ENCODE measurements around the gene SLC15A2. TPM values are rescaled to one million over a fixed set of nuclear protein-coding genes. Genes with fewer than 3 reads are reported as not detected.
A peak's percentile ranks its signal among the peaks of the same experiment; 100 is the strongest.

SLC15A2 gene
- polyA plus RNA-seq, 1 donor, result 3.2 TPM

DNA sequence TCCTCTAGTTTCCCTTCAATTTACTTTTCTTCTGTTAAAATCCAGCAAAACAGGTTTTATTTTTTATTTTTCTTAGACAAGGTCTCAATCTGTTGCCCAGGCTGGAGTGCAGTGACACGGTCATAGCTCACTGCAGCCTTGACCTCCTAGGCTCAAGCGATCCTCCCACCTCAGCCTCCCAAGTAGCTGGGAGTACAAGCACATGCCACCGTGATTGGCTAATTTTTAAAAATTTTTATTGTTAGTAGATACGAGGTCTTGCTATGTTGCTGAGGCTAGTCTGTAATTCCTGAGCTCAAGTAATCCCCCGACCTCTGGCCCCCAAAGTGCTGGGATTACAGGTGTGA, 86.2 kb downstream of the SLC15A2 start:
- Histone ChIP-seq H3K4me3 (ENCODE audit: low read length) (no peak overlapping the region), H3K36me3 (ENCODE audit: control insufficient read depth, insufficient read depth, low read length) (no peaks in the 10 kb centered on the region), H3K9me3 (ENCODE audit: control insufficient read depth, low read depth, low read length) (peaks cover 8% of the 10 kb centered on the region), H3K4me1 (ENCODE audit: control insufficient read depth, insufficient read depth, low read length) (peaks cover 4% of the 10 kb centered on the region), H3K27me3 (ENCODE audit: control insufficient read depth, insufficient read depth, low read length) (no peaks in the 10 kb centered on the region), H3K27ac (ENCODE audit: low read length) (peak overlapping the region; percentile 56)
- WGBS (ENCODE audit: insufficient coverage, low lambda C conversion rate), result no CpG with 5 or more reads among the region's 5 CpGs
- no peak for DNase-seq

DNA sequence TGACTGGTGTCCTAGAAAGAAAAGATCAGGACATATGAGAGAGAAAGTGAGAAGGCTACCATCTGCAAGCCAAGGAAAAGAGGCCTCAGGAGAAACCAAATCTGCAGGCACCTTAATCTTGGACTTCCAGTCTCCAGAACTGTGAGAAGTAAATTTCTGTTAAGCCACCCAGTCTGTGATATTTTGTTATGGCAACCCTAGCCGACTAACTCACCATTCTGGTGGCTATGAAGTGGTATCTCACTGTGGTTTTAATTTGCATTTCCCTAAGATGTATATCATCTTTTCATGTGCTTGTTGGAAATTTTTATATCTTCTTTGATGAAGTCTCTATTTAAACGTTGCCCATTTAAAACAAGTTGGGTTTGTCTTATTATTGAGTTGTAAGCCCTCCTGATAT, 87.3 kb downstream of the SLC15A2 start:
- DNase-seq, result no peak
- Histone ChIP-seq H3K9me3 (ENCODE audit: control insufficient read depth, low read depth, low read length) (peaks cover 8% of the 10 kb centered on the region), H3K4me3 (ENCODE audit: low read length) (no peak overlapping the region), H3K27ac (ENCODE audit: low read length) (no peak overlapping the region), H3K36me3 (ENCODE audit: control insufficient read depth, insufficient read depth, low read length) (no peaks in the 10 kb centered on the region), H3K4me1 (ENCODE audit: control insufficient read depth, insufficient read depth, low read length) (peaks cover 4% of the 10 kb centered on the region), H3K27me3 (ENCODE audit: control insufficient read depth, insufficient read depth, low read length) (no peaks in the 10 kb centered on the region)
- WGBS (ENCODE audit: insufficient coverage, low lambda C conversion rate), result no CpG with 5 or more reads among the region's 2 CpGs

DNA sequence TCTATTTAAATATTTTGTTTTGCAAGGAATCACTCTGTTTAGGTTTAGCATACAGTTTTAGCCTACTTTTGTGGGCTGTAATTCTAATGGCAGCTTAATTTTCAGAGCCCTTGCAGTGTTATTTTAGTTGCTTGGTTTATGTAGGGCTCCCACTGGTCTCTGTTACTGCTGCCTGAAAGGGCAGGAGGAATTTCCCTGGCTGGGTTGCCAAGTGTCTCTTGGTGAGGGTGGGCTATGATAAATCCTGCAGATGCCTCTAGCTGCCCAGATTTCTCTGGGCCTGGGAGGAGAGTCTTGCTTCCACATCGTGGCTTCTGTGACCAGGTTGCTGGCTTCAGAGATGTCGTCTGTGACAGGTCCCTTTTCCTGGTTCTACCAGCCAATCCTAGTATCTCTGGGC, 91.6 kb downstream of the SLC15A2 start:
- H3K4me1 ChIP-seq (ENCODE audit: control insufficient read depth, insufficient read depth, low read length), result no peaks in the 10 kb centered on the region
- H3K27me3 ChIP-seq (ENCODE audit: control insufficient read depth, insufficient read depth, low read length), result no peaks in the 10 kb centered on the region
- WGBS (ENCODE audit: insufficient coverage, low lambda C conversion rate), result no CpG with 5 or more reads among the region's 2 CpGs
- no peak for DNase-seq
- no peak overlapping the region for H3K27ac ChIP-seq (ENCODE audit: low read length)
- peaks cover 8% of the 10 kb centered on the region for H3K9me3 ChIP-seq (ENCODE audit: control insufficient read depth, low read depth, low read length)
- H3K36me3 ChIP-seq (ENCODE audit: control insufficient read depth, insufficient read depth, low read length), result no peaks in the 10 kb centered on the region
- no peak overlapping the region for H3K4me3 ChIP-seq (ENCODE audit: low read length)

DNA sequence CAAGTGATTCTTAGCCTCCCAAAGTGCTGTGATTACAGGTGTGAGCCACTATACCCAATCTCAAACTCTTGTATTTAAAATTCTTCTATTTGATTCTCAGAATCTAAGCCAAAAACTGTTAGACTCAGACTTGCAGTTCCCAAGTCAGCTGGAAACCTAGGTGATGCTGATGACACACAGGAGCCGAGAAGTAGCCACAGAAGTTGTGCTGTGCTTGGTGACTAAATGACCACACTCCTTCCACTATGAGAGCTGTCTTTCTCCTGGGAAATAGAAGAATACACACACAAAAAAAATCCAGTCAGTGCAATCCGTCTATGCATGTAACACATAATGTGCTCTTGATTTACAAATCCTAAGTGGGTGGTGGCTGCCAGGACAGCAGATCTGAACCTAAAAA, 93.9 kb downstream of the SLC15A2 start:
- H3K27me3 ChIP-seq (ENCODE audit: control insufficient read depth, insufficient read depth, low read length), result no peaks in the 10 kb centered on the region

DNA sequence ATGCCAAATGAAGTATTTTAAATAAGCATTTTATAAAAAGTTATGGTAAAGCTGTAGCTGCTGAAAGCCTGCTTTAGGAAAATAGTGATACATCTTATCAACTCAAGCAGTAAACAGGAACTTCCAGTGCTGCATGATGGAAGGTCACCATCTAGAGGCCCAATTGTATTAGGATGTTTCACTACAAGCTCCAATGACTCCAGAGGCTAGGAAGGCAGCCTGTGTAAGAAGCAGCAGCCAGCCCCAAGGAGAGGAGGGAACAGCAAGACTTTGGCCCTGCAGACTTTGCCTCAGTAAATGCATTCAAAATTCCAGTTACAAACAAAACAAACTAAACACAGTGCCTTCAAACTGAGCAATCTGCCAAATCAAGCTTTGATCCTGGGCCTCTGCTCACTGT, 95.7 kb downstream of the SLC15A2 start:
- H3K27ac ChIP-seq (ENCODE audit: low read length), result no peak overlapping the region
- no peaks in the 10 kb centered on the region for H3K27me3 ChIP-seq (ENCODE audit: control insufficient read depth, insufficient read depth, low read length)
- peak in 1 of 2 donors; percentile 39 for DNase-seq
- peaks cover 9% of the 10 kb centered on the region for H3K36me3 ChIP-seq (ENCODE audit: control insufficient read depth, insufficient read depth, low read length)
- H3K4me1 ChIP-seq (ENCODE audit: control insufficient read depth, insufficient read depth, low read length), result no peaks in the 10 kb centered on the region
- H3K9me3 ChIP-seq (ENCODE audit: control insufficient read depth, low read depth, low read length), result peaks cover 2% of the 10 kb centered on the region
- no peak overlapping the region for H3K4me3 ChIP-seq (ENCODE audit: low read length)

More for the DNA sequence above, 93.9 kb downstream of the SLC15A2 start:
- Histone ChIP-seq H3K36me3 (ENCODE audit: control insufficient read depth, insufficient read depth, low read length) (peaks cover 5% of the 10 kb centered on the region), H3K4me1 (ENCODE audit: control insufficient read depth, insufficient read depth, low read length) (no peaks in the 10 kb centered on the region), H3K9me3 (ENCODE audit: control insufficient read depth, low read depth, low read length) (peaks cover 7% of the 10 kb centered on the region), H3K4me3 (ENCODE audit: low read length) (no peak overlapping the region), H3K27ac (ENCODE audit: low read length) (no peak overlapping the region)
- no CpG with 5 or more reads among the region's 2 CpGs for WGBS (ENCODE audit: insufficient coverage, low lambda C conversion rate)
- DNase-seq, result no peak

DNA sequence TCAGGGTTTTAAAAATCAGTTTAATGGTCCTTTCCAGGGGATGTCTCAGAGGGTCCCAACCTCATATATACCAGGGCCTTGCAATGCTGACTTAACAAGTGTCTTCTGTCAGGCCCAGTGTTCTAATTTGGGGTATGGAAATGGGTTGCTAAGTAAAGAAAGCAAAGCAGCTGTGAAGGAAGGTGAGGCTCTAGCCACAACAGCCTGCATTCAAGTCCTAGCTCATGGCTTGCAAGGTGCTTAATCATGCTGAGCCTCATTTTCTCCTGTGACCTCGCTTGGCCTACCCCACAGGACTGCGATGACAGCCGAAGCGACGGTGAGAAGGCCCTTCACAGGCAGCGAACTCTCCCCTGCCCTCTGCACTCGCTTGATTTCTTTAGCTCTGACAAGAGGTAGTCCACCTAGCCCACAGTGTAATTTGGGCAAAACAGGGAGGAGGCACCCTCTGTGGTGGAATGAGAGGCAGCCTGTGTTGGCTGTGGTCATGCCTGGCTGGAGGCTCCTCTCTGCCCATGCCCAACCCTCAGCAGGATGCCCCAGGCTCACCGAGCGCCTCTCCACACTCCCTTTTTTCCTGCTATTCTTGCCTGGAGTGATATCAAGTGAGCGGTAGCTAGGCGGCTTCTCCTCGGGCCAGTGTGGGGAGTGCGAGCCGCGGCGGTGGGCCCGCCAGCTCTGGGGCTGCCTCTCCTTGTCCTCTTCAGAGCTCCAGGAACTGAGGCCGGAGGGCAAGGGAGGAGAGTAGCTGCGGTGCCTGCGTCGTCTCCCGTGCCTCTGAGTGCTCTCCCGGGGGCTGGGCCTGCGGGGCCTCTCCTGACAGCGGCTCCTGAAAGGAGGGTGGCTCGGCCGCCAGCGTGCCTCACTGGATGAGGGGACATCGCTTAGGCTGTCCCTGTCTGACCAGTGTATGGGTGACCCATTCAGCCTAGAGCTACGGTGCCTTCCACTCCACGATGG, 98.7 kb downstream of the SLC15A2 start:
- no CpG with 5 or more reads among the region's 31 CpGs for WGBS (ENCODE audit: insufficient coverage, low lambda C conversion rate)
- H3K4me3 ChIP-seq (ENCODE audit: low read length), result no peak overlapping the region
- no peak overlapping the region for H3K27ac ChIP-seq (ENCODE audit: low read length)
- no peaks in the 10 kb centered on the region for H3K4me1 ChIP-seq (ENCODE audit: control insufficient read depth, insufficient read depth, low read length)
- peaks cover 2% of the 10 kb centered on the region for H3K9me3 ChIP-seq (ENCODE audit: control insufficient read depth, low read depth, low read length)
- no peaks in the 10 kb centered on the region for H3K27me3 ChIP-seq (ENCODE audit: control insufficient read depth, insufficient read depth, low read length)
- H3K36me3 ChIP-seq (ENCODE audit: control insufficient read depth, insufficient read depth, low read length), result peaks cover 9% of the 10 kb centered on the region
- DNase-seq, result no peak

Other genes starting within 250 kb of the SLC15A2 start
- 16.4 TPM for gene HCLS1, start 233.5 kb upstream of the SLC15A2 start, polyA plus RNA-seq
- 53.9 TPM for gene GOLGB1, start 144.7 kb upstream of the SLC15A2 start, polyA plus RNA-seq
- 33.7 TPM for gene IQCB1, start 59.3 kb upstream of the SLC15A2 start, polyA plus RNA-seq
- gene EAF2, start 59.2 kb upstream of the SLC15A2 start, polyA plus RNA-seq, result 6.0 TPM
- gene ILDR1, start 127.8 kb downstream of the SLC15A2 start, polyA plus RNA-seq, result 3.2 TPM
- gene CD86, start 161.0 kb downstream of the SLC15A2 start, polyA plus RNA-seq, result 3.3 TPM

Data from large intestine (tissue), 3 donors.